Endothelial cell (in vitro differentiated cells): ENCODE data around the gene FARS2. TPM values are rescaled to one million over a fixed set of nuclear protein-coding genes. Genes with fewer than 3 reads are reported as not detected.

Experiments used
- DNase-seq: peaks from one replicate; pipeline ENCODE4 v3.0.0; 2021; ENCODE audit warnings: low spot score
- H3K27ac Mint-ChIP-seq: one replicate; pipeline ENCODE4 v1.8.0; 2021; ENCODE audit warnings: mixed read lengths, inconsistent platforms; ENCODE audit not compliant: unreplicated experiment
- H3K27me3 Mint-ChIP-seq: one replicate; pipeline ENCODE4 v1.8.0; 2021; ENCODE audit warnings: mild to moderate bottlenecking, moderate library complexity, mixed read lengths, inconsistent platforms; ENCODE audit not compliant: unreplicated experiment
- H3K36me3 Mint-ChIP-seq: one replicate; pipeline ENCODE4 v1.8.0; 2021; ENCODE audit warnings: mild to moderate bottlenecking, low read depth, mixed read lengths, inconsistent platforms; ENCODE audit not compliant: unreplicated experiment
- H3K4me1 Mint-ChIP-seq: one replicate; pipeline ENCODE4 v1.8.0; 2021; ENCODE audit warnings: mild to moderate bottlenecking, mixed read lengths, inconsistent platforms; ENCODE audit not compliant: unreplicated experiment
- H3K4me3 Mint-ChIP-seq: one replicate; pipeline ENCODE4 v1.8.0; 2021; ENCODE audit warnings: mild to moderate bottlenecking, mixed read lengths, inconsistent platforms; ENCODE audit not compliant: unreplicated experiment
- H3K9me3 Mint-ChIP-seq: one replicate; pipeline ENCODE4 v1.8.0; 2021; ENCODE audit warnings: mixed read lengths, inconsistent platforms; ENCODE audit not compliant: unreplicated experiment
- total RNA-seq: library from RNA; stranded (reverse); fragmentation: NEBNext Ultra II Directional; extraction: Animal tissue kit (Norgen Biotek cat#: 25700); gene quantifications from one replicate; pipeline ENCODE4 v1.2.1, GENCODE V29; 2021; ENCODE audit not compliant: unreplicated experiment
- TF ChIP-seq, protein P1 (sequence below): fragments of 200-600 bp; sonication (generic); IDR thresholded peaks from one replicate; pipeline ENCODE4 v1.5.0; 2021; ENCODE audit warnings: antibody characterized with exemption; ENCODE audit not compliant: unreplicated experiment

FARS2 gene
- total RNA-seq, 1 donor from 2014 or later = 17.8 TPM

DNA sequence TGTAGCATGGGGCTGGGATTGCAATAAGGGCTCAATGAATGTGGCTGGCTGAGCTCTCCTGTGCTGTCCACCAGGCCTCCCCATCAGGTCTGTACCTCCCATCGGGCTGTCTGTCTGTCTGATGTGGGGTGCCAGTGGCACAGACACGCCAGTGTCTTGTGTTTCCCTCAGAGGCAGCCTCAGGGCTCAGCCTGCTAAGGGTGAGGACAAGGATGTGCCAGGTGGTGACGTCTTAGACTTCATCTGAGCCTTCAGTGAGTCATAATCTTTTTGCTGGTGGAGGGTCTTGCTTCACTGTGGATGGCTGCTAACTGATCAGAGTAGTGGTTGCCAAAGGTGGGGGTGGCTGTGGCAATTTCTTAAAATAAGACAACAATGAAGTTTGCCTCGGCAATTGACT, 550.7 kb downstream of the FARS2 start:
- TF ChIP-seq, protein P1, sequence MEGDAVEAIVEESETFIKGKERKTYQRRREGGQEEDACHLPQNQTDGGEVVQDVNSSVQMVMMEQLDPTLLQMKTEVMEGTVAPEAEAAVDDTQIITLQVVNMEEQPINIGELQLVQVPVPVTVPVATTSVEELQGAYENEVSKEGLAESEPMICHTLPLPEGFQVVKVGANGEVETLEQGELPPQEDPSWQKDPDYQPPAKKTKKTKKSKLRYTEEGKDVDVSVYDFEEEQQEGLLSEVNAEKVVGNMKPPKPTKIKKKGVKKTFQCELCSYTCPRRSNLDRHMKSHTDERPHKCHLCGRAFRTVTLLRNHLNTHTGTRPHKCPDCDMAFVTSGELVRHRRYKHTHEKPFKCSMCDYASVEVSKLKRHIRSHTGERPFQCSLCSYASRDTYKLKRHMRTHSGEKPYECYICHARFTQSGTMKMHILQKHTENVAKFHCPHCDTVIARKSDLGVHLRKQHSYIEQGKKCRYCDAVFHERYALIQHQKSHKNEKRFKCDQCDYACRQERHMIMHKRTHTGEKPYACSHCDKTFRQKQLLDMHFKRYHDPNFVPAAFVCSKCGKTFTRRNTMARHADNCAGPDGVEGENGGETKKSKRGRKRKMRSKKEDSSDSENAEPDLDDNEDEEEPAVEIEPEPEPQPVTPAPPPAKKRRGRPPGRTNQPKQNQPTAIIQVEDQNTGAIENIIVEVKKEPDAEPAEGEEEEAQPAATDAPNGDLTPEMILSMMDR = no peak
- peaks cover 11% of the 10 kb centered on the region for H3K9me3 Mint-ChIP-seq
- DNase-seq = no peak
- H3K4me3 Mint-ChIP-seq = no peak overlapping the region
- H3K36me3 Mint-ChIP-seq = peaks cover 13% of the 10 kb centered on the region
- H3K27me3 Mint-ChIP-seq = peaks cover 10% of the 10 kb centered on the region
- no peak overlapping the region for H3K27ac Mint-ChIP-seq
- no peaks in the 10 kb centered on the region for H3K4me1 Mint-ChIP-seq

DNA sequence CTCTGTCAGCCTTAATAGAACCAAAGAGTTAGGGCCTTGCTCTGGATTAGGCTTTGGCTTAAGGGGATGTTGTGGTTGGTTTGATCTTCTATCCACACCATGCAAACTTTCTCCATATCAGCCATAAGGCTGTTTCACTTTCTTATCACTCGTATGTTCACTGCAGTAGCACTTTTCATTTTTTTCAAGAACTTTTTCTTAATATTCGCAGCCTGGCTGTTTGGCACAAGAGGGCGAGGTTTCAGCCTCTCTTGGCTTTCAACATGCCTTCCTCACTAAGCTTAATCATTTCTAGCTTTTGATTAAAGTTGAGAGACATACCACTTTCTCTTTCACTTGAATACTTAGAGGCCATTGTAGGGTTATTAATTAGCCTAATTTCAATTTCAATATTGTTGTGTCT, 552.3 kb downstream of the FARS2 start:
- TF ChIP-seq, protein P1 = no peak
- H3K4me3 Mint-ChIP-seq = no peak overlapping the region
- H3K36me3 Mint-ChIP-seq = peaks cover 13% of the 10 kb centered on the region
- H3K27ac Mint-ChIP-seq = no peak overlapping the region
- peaks cover 10% of the 10 kb centered on the region for H3K27me3 Mint-ChIP-seq
- no peaks in the 10 kb centered on the region for H3K4me1 Mint-ChIP-seq
- peaks cover 3% of the 10 kb centered on the region for H3K9me3 Mint-ChIP-seq
- no peak for DNase-seq

GRCh38 chr6:5814116-5814515, 552.8 kb downstream of the FARS2 start:
- H3K36me3 Mint-ChIP-seq = peaks cover 10% of the 10 kb centered on the region
- TF ChIP-seq, protein P1 = no peak
- no peak overlapping the region for H3K4me3 Mint-ChIP-seq
- DNase-seq = no peak
- H3K27me3 Mint-ChIP-seq = peaks cover 10% of the 10 kb centered on the region
- no peak overlapping the region for H3K27ac Mint-ChIP-seq
- H3K4me1 Mint-ChIP-seq = no peaks in the 10 kb centered on the region
- peaks cover 3% of the 10 kb centered on the region for H3K9me3 Mint-ChIP-seq

GRCh38 chr6:5814901-5815300, 553.6 kb downstream of the FARS2 start:
- TF ChIP-seq, protein P1 = no peak
- DNase-seq = no peak
- peaks cover 7% of the 10 kb centered on the region for H3K27me3 Mint-ChIP-seq
- no peak overlapping the region for H3K27ac Mint-ChIP-seq
- peaks cover 10% of the 10 kb centered on the region for H3K36me3 Mint-ChIP-seq
- no peak overlapping the region for H3K4me3 Mint-ChIP-seq
- no peaks in the 10 kb centered on the region for H3K4me1 Mint-ChIP-seq
- peaks cover 2% of the 10 kb centered on the region for H3K9me3 Mint-ChIP-seq

DNA sequence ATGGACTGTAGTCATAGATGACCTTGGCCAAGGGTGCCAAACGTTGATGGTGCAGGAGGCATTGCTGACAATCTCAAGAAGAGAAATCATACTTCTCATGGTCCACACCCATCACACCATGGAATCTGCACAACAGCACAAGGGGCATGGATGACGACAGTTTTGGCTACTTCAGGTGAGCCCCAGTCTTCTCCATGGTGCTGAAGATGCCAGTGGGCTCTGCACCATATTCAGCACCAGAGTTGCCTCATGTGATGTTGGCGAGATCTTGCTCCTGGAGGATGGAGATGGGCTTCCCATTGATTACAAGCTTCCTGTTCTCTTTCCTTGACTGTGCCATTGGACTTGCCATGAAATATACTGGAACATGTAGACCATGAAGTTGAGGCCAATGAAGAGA, 556.6 kb downstream of the FARS2 start:
- Mint-ChIP-seq H3K4me1 (no peaks in the 10 kb centered on the region), H3K27me3 (no peaks in the 10 kb centered on the region), H3K4me3 (no peak overlapping the region), H3K27ac (no peak overlapping the region), H3K9me3 (no peaks in the 10 kb centered on the region), H3K36me3 (peaks cover 10% of the 10 kb centered on the region)
- TF ChIP-seq, protein P1 = no peak
- no peak for DNase-seq
